Spleen (tissue), 11 donors: ENCODE data around the gene OSGEP. TPM values are rescaled to one million over a fixed set of nuclear protein-coding genes. Genes with fewer than 3 reads are reported as not detected.

Source experiments
- DNase-seq: peaks from one replicate; pipeline ENCODE4 v3.0.0-alpha.2; 2020
- H3K27ac ChIP-seq, 8 donors: fragments of 200-600 bp; sonication (generic) in 7 of 8; 1 replicate in 4 of 8; 2 replicates in 4 of 8; pipeline versions ENCODE4 v1.5.0 to v1.8.0; 2016 to 2021; ENCODE audit warnings: inconsistent platforms in 4 of 8, mild to moderate bottlenecking in 4 of 8, moderate library complexity in 1 of 8
- H3K27me3 ChIP-seq, 7 donors: fragments of 200-600 bp; sonication (generic) in 6 of 7; replicated peaks in 1 of 7; 1 replicate in 4 of 7; 2 replicates in 3 of 7; pipeline versions ENCODE4 v1.5.0 to v1.8.0; 2016 to 2021; ENCODE audit warnings: inconsistent platforms in 3 of 7, mild to moderate bottlenecking in 1 of 7
- H3K36me3 ChIP-seq, 6 donors: fragments of 200-600 bp; sonication (generic) in 5 of 6; 1 replicate in 4 of 6; 2 replicates in 2 of 6; pipeline versions ENCODE4 v1.5.0 to v1.8.0; 2016 to 2021; ENCODE audit warnings: inconsistent platforms in 2 of 6
- H3K4me1 ChIP-seq, 6 donors: fragments of 200-600 bp; sonication (generic) in 5 of 6; 1 replicate in 3 of 6; 2 replicates in 3 of 6; pipeline versions ENCODE4 v1.5.0 to v1.8.0; 2016 to 2021; ENCODE audit warnings: inconsistent platforms in 3 of 6
- H3K4me3 ChIP-seq, 8 donors: fragments of 200-600 bp; sonication (generic) in 7 of 8; 1 replicate in 4 of 8; 2 replicates in 4 of 8; pipeline versions ENCODE4 v1.5.0 to v1.8.0; 2016 to 2021; ENCODE audit warnings: inconsistent platforms in 4 of 8, mild to moderate bottlenecking in 4 of 8, moderate library complexity in 2 of 8
- H3K9me3 ChIP-seq, 8 donors: fragments of 200-600 bp; sonication (generic) in 7 of 8; 1 replicate in 4 of 8; 2 replicates in 4 of 8; pipeline versions ENCODE4 v1.5.0 to v1.8.0; 2016 to 2021; ENCODE audit warnings: inconsistent platforms in 4 of 8
- CTCF ChIP-seq, 11 experiments: fragments of 200-600 bp in 7 of 11; fragments of 450-650 bp in 4 of 11; sonication (generic) in 4 of 11; IDR thresholded peaks in 8 of 11; conservative IDR thresholded peaks in 3 of 11; 1 replicate in 7 of 11; 2 replicates in 4 of 11; pipeline versions ENCODE4 v1.4.0 to v1.8.0; 2016 to 2021; ENCODE audit warnings: antibody characterized with exemption in 11 of 11, inconsistent platforms in 4 of 11, mild to moderate bottlenecking in 1 of 11
- POLR2A ChIP-seq, 3 donors: fragments of 450-650 bp; IDR thresholded peaks; one replicate each; pipeline ENCODE4 v1.5.1; 2017; ENCODE audit warnings: antibody characterized with exemption in 3 of 3, mild to moderate bottlenecking in 1 of 3
- POLR2AphosphoS5 ChIP-seq, 3 donors: sonication (generic); formaldehyde crosslinking; IDR thresholded peaks; one replicate each; pipeline ENCODE4 v1.5.1; 2017; ENCODE audit warnings: antibody characterized with exemption in 3 of 3
- WGBS, 5 donors: extraction: QIAGEN DNeasy Blood & Tissue Kit in 3 of 5; methylation state at CpG; one replicate each; pipeline versions ENCODE4 v1.1.5 to v1.1.7; 2013 to 2018; 5-methylcytosine and 5-hydroxymethylcytosine counted together
- intact Hi-C: fragments of 100-400 bp; cut with DNase I; formaldehyde crosslinking; loops from one replicate; pipeline ENCODE4 v1.15.0; 2023; ENCODE audit warnings: low total_unique reads
- polyA plus RNA-seq, 3 donors: library from polyadenylated mRNA; stranded (reverse); fragments of 200-250 nt; gene quantifications; one replicate each; pipeline ENCODE4 v1.2.1, GENCODE V29; 2013
- total RNA-seq, 7 donors: library from RNA; depleted of rRNA in 3 of 7; stranded (reverse); fragments of >200 nt in 3 of 7; fragmentation: NEBNext Ultra II Directional in 4 of 7; extraction: Animal tissue kit (Norgen Biotek cat#: 25700) in 4 of 7; gene quantifications; one replicate each; pipeline versions ENCODE4 v1.1.0 to v1.2.1, GENCODE V29; 2016 to 2021
- donor health status: healthy with polysubstance abuse.
- donor health status: DM: no; HTN: no; CAD: no; lungs with moderate emphysema.
- donor health status: DM: no; HTN: no; CAD: no.
- donor health status: Bipolar disorder and iron deficiency.
- donor health status: healthy.
- donor health status: DM: no; HTN: no; CAD: no.
- donor health status: DM: yes; HTN: yes; CAD: no.

Gene OSGEP
- total and polyA plus RNA-seq, 10 donors = 48.6 to 110 (median 76.3) TPM

- Histone ChIP-seq H3K27me3 (no peaks in the 10 kb centered on the region), H3K4me1 (peaks cover 14 to 56% (median 41%) of the 10 kb centered on the region in 6 donors), H3K36me3 (peaks cover 0 to 20% (median 17%) of the 10 kb centered on the region in 6 donors), H3K9me3 (no peaks in the 10 kb centered on the region), H3K4me3 (peak overlapping the region; percentile 69 to 94 (median 87)), H3K27ac (peak overlapping the region; percentile 86 to 95 (median 91))
- TF ChIP-seq CTCF (IDR thresholded peaks at IDR 0.05 in 8 of 11, conservative IDR thresholded peaks at IDR 0.05 in 3 of 11) (no peak), POLR2A (IDR thresholded peaks at IDR 0.05) (no peak), POLR2AphosphoS5 (IDR thresholded peaks at IDR 0.05) (no peak)
- 32 to 35% (median 34%) methylated on average over 16 of the region's 16 CpGs for WGBS, 5 donors
- intact Hi-C loops = loop anchor here (10.0 kb wide), 1 partner anchor 54 kb away; the partner anchor contains the start of gene TEP1
- DNase-seq = peak; percentile 80
Observed at GRCh38 chr14:20468764-20469241, 14.2 kb upstream of the OSGEP start.

DNA sequence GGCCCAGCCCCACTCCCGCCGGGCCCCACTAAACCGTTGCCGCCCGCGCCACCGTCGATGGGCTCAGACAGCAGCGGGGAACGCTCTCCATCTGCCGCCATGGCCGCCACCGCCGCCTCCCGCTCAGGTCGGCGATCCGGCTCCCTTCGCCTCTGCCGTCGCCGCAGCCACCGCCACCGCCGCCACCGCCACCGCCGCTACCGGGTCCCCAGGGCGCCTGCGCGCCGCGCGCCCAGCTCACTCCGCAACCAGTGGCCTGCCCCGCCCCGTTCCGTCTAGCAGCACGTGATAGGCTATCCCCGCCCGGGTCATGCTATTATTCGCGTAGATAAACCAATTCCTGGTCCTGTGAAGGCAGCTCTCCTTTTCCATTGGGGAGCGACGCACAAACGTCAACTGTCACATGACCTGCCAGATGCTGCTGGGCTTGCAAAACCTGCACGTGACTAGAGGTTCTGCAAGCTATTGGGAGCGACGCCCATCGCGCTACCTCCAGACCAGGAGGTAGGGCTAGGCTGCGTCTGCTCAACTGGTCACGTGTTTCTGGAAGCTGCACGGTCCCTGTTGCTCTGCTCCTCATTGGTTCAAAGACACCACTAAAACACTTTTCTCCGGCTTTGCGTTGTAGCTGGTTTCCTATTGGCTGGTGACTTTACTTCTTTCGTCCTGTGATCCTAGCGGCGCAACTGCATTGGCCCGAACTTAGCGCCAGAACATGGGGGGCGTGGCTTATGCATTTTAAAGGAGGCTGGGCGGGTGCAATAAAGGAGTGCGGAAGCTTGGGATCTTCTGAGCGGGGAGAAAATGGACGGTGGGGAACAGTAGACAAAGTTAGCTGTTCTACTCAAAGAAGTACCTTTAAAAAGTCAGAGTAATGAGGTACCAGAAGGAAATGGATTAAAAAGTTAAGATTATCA is 6.9 kb upstream of the OSGEP start, which contains the start of gene PIP4P1:
Gene PIP4P1, minus strand, starts transcription at position 210 of the 917 bp plus-strand sequence. Its CDS starts 109 bp downstream, at position 101.
- DNase-seq = peak; percentile 100
- WGBS, 5 donors = 0 to 1% (median 1%) methylated on average over 21 to 67 of the region's 67 CpGs
- Histone ChIP-seq H3K36me3 (peaks cover 3 to 40% (median 35%) of the 10 kb centered on the region in 6 donors), H3K4me3 (peak within 1 kb of the TSS; percentile 78 to 95 (median 86)), H3K27me3 (no peaks in the 10 kb centered on the region), H3K4me1 (peaks cover 22 to 63% (median 50%) of the 10 kb centered on the region in 6 donors), H3K27ac (peak within 1 kb of the TSS; percentile 92 to 99 (median 98)), H3K9me3 (no peaks in the 10 kb centered on the region)
- intact Hi-C loops = loop anchor here (10.0 kb wide), 1 partner anchor 47 kb away; the partner anchor contains the start of gene TEP1
- TF ChIP-seq POLR2AphosphoS5 (IDR thresholded peaks at IDR 0.05) (peak; percentile 94 to 95 (median 94)), CTCF (IDR thresholded peaks at IDR 0.05 in 8 of 11, conservative IDR thresholded peaks at IDR 0.05 in 3 of 11) (peak in 4 of 11 experiments; percentile 12 to 38 (median 19)), POLR2A (IDR thresholded peaks at IDR 0.05) (peak in 2 of 3 donors; percentile 71 to 84)

- peak overlapping the region; percentile 92 to 99 (median 98) for H3K27ac ChIP-seq
- peaks cover 30 to 72% (median 58%) of the 10 kb centered on the region in 6 donors for H3K4me1 ChIP-seq
- WGBS, 5 donors = 3 to 4% (median 4%) methylated on average over 16 to 32 of the region's 32 CpGs
- peak overlapping the region; percentile 78 to 95 (median 86) for H3K4me3 ChIP-seq
- no peaks in the 10 kb centered on the region for H3K27me3 ChIP-seq
- no peaks in the 10 kb centered on the region for H3K9me3 ChIP-seq
- no peak for DNase-seq
- TF ChIP-seq CTCF (IDR thresholded peaks at IDR 0.05 in 8 of 11, conservative IDR thresholded peaks at IDR 0.05 in 3 of 11) (no peak), POLR2AphosphoS5 (IDR thresholded peaks at IDR 0.05) (peak in 1 of 3 donors; percentile 21)
- peaks cover 3 to 43% (median 37%) of the 10 kb centered on the region in 6 donors for H3K36me3 ChIP-seq
- intact Hi-C loops = loop anchor here (10.0 kb wide), 1 partner anchor 46 kb away; the partner anchor contains the start of gene TEP1
Observed at GRCh38 chr14:20460458-20461224, 6.0 kb upstream of the OSGEP start.
